ENCODE data around the gene MEMO1.
"Not testable (repeated sequence)": the region's sequence is repeated elsewhere in the genome, so short reads cannot be mapped to it uniquely, and the experiment has no call there.

MEMO1 gene

DNA sequence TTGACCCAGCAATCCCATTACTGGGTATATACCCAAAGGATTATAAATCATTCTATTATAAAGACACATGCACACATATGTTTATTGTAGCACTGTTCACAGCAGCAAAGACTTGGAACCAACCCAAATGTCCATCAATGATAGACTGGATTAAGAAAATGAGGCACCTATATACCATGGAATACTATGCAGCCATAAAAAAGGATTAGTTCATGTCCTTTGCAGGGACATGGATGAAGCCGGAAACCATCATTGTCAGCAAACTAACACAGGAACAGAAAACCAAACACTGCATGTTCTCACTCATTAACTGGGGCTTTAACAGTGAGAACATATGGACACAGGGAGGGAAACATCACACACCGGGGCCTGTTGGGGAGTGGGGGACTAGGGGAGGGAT, 110.7 kb downstream of the MEMO1 start:
- DNase-seq, result not testable (repeated sequence)

DNA sequence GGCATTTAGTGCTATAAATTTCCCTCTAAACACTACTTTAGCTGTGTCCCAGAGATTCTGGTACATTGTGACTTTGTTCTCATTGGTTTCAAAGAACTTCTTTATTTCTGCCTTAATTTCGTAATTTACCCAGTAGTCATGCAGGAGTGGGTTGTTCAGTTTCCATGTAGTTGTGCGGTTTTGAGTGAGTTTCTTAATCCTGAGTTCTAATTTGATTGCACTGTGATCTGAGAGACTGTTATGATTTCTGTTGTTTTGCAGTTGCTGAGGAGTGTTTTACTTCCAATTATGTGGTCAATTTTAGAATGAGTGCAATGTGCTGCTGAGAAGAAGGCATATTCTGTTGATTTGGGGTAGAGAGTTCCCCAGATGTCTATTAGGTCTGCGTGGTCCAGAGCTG, 112.5 kb downstream of the MEMO1 start:
- not testable (repeated sequence) for DNase-seq

DNA sequence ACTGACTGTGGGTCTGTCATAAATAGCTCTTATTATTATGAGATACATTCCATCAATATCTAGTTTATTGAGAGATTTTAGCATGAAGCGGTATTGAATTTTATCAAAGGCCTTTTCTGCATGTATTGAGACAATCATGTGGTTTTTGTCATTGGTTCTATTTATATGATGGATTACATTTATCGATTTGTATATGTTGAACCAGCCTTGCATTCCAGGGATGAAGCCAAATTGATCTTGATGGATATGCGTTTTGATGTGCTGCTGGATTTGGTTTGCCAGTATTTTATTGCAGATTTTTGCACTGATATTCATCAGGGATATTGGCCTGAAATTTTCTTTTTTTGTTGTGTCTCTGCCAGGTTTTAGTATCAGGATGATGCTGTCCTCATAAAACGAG, 113.5 kb downstream of the MEMO1 start:
- not testable (repeated sequence) for DNase-seq

DNA sequence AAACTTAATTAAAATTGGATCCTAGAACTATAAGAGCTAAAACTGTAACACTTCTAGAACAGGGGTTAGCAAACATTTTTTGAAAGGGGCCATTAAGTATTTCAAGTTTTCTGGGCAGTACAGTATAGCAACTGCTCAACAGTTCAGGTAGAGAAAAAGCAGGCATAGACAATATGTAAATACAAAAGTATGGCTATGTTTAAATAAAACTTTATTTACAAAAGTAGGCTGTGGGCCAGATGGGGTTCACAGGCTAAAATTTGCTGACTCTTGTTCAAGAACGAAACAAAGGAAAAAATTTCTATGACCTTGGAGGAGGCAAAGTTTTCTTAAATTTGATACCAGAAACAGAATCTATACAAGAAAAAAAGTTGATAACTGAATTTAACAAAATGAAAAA, 114.5 kb downstream of the MEMO1 start:
- DNase-seq, result no peak

DNA sequence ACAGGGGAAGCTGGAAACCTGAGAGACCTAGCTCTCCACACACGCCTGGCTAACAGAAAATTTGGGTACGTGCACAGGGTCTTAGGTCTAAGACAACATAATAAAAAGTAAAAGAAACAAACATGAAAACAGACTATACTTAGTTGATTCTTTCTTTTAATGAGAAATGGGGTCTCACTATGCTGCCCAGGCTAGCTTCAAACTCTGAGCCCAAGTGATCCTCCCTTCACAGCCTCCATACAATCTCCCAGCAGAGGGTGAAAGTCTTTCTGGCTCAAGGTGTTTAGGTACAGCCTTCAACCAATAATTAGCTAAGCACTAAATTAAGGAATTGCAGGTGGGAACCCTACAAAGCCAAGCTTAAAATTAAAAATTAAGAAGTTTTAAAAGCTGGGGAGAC, 116.2 kb downstream of the MEMO1 start:
- DNase-seq, result no peak

DNA sequence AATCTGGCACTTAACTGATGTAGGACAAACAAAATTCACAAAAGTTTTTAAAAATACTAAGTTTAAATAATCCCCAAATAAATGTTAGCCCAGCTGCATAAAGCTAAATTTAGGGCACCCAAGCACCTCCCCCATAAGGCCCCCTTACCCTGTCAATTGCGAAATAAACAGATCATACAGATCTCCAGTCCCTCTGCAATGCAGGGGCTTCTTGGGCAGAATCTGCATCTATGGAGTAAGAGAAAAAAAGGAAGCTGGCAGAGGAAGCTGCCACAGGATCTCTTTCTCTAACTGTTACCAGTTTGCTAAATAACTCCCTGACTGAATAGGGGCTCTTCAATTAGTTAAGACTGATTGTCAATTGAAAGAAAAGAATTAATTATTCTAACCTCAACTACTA, 117.7 kb downstream of the MEMO1 start:
- DNase-seq, result no peak

DNA sequence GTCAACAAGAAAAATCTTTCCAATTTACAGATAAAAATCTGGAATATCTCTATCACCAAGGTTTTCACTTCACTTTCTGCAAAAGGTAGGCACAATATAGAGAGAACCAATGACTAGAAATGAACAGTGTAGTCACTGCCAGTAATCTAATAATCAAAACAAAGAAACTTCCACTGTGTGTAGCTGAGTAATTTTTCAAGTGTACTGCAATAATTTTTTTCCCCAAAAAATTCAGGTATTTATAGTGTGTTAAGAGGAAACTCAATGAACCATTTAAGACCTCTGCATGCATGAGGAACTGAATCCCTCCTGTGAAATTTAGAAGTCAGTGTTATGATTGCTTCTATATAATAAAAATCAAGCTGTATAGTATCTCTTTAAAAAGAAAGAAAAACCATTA, 121.8 kb downstream of the MEMO1 start:
- DNase-seq, result no peak

DNA sequence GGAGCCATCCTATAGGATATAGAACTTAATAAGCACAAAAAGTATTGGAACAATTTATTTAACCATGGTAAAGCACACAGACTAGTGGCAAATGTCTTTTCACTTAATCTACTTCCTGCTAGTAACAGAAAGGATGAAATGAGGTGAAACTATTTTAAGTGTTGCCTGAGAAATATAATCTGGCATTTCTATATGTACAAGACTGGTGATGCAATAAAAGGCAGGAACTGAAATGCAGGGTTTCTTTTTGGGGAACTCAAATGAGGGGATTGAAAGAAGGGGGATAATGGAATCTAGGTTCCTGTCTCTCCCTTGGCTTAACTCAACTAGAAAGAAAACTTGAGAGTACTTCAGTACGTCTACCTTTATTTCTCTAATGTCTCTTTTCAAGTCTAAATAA, 122.3 kb downstream of the MEMO1 start:
- no peak for DNase-seq

DNA sequence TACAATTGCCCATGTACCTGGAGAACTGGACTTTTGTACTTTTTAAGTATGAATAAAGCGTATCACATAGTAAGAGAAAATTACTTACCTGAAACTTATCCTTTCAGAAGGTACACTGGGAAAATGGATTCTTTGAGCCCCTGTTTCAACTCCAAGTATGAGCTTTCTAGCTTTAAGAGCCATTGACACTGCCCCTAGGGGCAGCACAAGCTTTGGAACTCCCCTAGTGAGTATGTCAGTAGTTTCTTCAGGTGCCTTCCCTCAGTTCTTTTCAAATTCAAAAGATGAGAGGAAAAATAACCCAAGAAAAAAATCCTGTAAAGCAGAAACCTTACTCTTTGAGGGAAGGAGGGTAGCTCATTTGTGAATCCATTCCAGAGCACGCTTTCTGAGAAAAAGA, 124.1 kb downstream of the MEMO1 start:
- no peak for DNase-seq

DNA sequence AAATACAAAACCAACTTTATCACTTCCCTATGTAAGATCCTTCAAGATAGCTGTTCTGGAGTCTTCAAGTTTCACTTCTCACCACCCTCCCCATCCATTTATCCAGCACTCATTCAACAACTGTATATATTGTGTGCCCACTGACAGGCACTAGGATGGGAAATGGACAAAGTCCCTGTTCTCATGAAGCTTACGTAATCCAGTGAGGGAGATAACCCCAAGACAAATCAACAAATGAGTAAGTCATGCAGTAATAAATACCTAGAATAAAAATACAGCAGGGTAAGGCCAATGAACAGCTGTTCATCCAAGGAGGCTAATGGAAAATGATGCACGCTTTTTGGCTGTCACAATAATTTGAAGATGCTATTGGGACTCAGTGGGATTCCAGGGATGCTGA, 133.8 kb downstream of the MEMO1 start:
- no peak for DNase-seq

DNA sequence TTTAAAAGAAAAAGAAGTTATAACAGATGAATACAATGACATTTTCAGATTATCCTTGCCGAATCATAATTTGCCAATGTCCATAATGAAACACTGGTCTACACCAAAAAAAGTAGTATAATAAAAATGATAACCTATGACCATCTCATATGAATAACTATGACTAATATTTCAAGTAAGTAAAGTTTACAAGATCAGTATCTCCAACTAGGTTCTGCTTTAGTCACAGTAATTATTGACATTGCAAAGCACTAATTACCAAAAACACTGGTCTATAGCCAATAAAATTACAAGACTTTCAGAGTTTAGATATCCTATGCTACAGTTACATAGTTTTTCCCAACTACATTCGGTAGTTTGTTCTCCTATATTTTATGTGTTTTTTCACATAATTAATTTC, 136.7 kb downstream of the MEMO1 start:
- no peak for DNase-seq

DNA sequence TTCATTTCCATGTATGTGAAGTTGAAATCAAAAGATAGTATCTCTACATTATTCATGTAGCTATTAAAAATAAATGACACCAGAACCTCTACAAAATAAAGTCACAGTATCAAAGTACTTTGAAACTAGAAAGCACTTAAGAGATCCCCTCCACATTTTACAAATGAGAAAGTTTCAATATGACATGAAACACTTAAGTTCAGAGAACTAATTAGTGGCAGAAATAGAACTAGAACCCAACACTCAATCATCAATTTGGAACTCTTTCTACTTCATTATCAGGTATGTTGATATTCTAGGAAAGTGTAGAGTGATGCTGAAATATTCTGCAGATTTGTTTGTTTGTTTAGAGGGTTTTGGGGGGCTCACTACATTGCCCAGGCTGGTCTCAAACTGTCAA, 145.6 kb downstream of the MEMO1 start:
- no peak for DNase-seq

DNA sequence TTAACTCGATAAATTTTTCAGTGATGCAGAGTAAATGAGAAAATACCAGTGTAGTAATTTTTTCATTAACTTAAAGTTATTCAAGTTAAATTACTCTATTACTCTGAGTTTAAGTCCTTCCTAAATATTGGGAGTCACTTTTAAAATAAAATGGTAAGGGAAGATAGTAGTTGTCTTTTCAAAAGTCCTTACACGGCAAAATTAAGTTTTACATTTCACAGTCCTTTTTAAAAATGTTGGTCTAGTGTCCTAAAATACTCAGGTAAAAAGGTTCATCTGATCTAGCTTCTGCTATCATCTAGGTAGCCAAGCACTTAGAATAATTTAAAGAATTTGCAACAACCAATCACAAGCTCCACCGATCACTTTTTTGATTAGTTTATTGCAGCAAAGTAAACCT, 146.9 kb downstream of the MEMO1 start:
- no peak for DNase-seq

DNA sequence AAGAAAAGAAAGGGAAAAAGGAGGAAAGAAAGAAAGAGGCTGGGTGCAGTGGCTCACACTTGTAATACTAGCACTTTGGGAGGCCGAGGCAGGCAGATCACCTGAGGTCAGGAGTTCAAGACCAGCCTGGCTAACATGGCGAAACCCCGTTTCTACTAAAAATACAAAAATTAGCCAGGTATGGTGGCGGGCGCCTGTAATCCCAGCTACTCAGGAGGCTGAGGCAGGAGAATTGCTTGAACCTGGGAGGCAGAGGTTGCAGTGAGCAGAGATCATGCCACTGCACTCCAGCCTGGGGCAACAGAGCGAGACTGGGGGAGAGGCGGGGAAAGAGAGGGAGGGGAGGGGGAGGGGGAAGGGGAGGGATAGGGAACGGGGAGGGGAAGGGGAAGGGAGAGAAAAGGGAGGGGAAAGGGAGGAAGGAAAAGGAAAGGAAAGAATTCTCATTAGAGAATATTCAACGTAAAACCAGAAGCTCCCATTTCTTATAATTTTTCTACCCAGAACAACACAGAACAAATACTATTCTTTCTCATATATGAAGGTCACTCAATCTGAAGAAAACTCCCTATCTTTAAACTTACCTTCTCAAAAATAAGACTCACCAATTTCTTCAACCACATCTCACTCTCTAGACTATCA, 147.7 kb downstream of the MEMO1 start:
- not testable (repeated sequence) for DNase-seq

DNA sequence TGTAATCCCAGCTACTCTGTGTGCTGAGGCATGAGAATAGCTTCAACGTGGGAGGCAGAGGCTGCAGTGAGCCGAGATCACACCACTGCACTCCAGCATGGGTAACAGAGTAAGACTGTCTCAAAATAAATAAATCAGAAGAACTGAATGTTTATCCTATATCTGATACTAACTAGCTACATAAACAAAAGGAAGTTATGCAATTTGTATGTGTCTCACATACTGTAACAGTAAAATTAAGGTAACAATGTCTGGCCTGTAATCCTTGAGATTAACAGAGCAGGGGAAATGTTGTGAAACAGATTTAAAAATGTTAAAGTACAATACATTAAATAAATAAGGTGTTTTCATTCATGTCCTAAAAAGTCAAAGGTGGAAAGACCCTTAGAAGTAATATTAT, 150.8 kb downstream of the MEMO1 start:
- no peak for DNase-seq

DNA sequence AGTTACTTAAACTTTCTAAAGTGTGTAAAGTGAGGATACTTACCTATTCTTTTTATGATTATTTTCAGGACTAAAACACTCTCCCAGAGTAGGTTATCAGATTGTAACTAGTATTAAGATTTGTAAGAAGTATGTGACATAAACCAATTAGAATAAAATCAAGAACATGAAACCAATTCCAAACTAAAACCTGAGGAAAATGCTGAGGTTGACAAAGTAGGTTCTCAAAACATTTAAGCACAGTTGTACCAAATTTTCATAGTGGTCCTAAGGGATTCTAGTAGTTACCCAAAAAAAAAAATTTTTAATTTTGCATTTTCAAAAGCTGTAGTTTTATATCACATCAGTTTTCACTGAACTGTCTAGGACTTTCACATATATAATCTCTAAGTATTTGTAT, 157.3 kb downstream of the MEMO1 start:
- DNase-seq, result no peak

DNA sequence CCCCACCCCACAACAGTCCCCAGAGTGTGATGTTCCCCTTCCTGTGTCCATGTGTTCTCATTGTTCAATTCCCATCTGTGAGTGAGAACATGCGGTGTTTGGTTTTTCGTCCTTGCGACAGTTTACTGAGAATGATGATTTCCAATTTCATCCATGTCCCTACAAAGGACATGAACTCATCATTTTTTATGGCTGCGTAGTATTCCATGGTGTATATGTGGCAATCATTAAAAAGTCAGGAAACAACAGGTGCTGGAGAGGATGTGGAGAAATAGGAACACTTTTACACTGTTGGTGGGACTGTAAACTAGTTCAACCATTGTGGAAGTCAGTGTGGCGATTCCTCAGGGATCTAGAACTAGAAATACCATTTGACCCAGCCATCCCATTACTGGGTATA, 168.7 kb downstream of the MEMO1 start:
- DNase-seq, result not testable (repeated sequence)

DNA sequence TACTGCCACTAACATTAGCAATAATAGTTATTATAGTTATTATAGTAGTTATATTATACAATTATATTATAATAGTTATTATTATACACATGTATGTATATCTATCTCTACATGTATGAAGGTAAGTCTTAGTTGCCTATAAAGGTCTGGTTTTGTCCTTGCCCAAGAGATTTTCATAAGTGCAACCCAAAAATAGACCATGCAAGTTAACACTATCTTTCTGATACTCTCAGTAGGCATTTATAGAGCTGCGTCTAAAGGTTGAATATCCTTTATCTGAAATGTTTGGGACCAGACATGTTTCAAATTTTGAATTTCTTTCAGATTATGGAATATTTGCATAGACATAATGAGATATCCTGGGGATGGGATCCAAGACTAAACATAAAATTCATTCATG, 175.4 kb downstream of the MEMO1 start:
- DNase-seq, result no peak

DNA sequence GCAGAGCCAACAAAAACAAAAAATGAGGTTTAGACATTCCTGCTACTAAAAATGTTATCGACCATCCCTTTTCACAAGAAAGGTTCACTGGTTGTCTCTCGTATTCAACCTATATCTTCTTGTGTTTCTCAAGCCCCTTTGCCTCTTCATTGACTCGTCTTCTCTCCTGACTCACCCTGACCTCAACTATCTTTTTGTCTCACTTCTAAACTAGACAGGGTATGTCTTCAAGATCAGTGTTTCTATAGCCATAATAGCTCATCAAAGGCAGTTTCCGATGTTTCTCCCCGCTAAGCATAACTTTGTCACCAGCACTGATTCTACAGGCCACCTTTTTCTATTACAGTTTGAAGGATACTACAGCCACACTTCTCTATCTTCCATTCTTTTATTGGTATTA, 178.4 kb downstream of the MEMO1 start:
- no peak for DNase-seq

DNA sequence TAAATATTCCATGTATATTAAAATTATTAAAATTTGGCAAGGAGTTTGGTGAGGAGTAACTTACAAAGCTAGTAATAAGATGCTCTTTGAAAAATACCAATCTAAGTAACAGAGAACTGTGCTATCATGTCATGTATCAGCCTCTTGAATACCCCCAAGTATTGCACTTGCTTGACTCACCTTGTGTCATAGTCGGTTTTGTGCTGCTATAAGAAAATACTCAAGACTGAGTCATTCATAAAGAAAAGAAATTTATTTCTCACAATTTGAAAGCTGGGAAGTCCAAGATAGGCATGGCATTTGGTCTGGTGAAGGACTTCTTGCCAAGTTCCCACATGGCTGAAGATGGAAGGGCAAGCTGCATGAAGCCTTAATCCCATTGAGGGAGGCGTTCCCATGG, 179.2 kb downstream of the MEMO1 start:
- no peak for DNase-seq

DNA sequence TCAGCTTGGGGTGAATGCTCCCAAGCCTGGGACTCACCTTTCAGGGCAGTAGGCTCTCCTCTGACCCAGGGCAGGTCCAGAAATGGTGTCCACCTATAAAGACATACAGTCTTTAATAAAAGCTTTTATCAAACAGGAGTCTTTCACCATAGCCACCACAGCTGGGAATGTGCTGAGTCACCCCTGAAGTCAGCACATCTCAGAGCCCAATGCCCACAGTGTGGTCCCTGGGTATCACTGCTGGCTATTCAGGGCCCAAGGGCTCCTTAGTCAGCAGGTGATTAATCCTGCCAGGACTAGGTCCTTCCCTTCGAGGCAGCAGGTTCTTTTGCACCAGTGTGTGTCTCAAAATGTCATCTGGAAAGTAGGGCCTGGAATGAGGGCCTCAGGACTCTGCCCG, 181.9 kb downstream of the MEMO1 start:
- DNase-seq, result no peak

DNA sequence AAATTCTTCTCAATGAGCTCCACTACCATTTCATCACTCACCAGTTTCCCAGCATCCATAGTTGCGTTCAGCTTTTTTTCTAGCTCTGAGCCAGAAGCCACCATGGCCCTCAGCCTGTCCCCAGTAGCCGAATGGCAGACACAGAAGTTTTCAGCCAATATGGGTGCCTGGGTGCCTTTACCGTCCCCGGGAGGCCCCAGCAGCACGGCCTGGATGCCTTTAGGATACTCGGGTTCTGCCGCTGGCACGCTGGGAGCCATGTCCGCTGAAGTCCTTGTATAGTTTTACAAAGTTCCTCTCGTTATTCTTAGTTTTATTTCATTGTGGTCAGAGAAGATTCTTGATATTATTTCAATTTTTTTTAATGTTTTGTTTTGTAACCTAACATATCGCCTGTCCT, 187.2 kb downstream of the MEMO1 start:
- DNase-seq, result no peak

DNA sequence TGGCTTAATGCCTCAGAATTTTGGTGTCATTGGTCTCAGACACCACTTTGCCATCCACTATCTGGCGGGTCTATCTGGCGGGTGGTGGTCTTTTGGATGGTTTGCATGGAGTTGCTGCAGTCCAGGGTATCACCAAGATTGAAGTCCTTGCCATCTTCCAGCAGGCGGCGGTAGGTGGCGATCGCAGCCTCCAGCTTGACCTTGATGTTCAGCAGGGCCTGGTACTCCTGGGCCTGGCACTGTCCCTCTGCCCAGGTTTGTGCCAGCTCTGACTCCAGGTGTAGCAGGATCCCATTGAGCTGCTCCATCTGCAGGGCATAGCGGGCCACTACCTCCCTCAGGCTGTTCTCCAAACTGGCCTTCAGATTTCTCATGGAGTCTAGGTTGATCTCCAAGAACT, 188.2 kb downstream of the MEMO1 start:
- no peak for DNase-seq
